RWPE1 (cell line): ENCODE data around the gene ARID3A.
A peak's percentile ranks its signal among the peaks of the same experiment; 100 is the strongest.

Experiments used
- CTCF ChIA-PET: fragments of 350-600 bp; sonication (Branson Sonifier 250); formaldehyde crosslinking; extraction: SDS; loops from one replicate; lab custom pipeline; 2021; lab: Yijun Ruan, JAX
- POLR2A ChIA-PET: fragments of 400-600 bp; formaldehyde crosslinking; extraction: SDS; loops from one replicate; lab custom pipeline; 2020; ENCODE audit warnings: antibody characterized with exemption; ENCODE audit not compliant: low non-redundant PET; lab: Yijun Ruan, JAX
- DNase-seq: peaks from one replicate; pipeline ENCODE4 v3.0.0; 2012; ENCODE audit warnings: low spot score
- H3K27ac ChIP-seq: fragments of 450-650 bp; 2 replicates; pipeline ENCODE4 v1.5.1; 2017
- TF ChIP-seq, protein P1 (sequence below): fragments of 450-650 bp; conservative IDR thresholded peaks from 2 replicates; pipeline ENCODE4 v1.5.1; 2017; ENCODE audit warnings: low read depth, mild to moderate bottlenecking

Gene ARID3A

DNA sequence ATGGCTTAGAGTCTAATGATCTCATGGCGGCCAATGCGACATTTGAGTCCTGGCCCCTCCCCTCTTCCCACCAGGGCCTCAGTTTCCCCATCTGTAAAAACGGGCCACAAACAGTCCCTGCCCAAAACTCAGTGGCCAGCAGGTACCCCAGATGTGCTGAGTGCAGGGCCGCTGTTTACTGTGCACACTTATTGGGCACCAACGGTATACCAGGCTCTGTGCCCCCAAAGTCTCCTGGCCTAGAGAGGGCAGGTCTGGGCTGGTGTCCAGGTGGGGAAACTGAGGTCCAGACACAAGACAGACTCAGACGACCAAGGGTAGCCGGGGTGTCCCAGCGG is 34.7 kb downstream of the ARID3A start:
- POLR2A ChIA-PET, result no interaction called here
- H3K27ac ChIP-seq, result no peak overlapping the region
- TF ChIP-seq, protein P1, sequence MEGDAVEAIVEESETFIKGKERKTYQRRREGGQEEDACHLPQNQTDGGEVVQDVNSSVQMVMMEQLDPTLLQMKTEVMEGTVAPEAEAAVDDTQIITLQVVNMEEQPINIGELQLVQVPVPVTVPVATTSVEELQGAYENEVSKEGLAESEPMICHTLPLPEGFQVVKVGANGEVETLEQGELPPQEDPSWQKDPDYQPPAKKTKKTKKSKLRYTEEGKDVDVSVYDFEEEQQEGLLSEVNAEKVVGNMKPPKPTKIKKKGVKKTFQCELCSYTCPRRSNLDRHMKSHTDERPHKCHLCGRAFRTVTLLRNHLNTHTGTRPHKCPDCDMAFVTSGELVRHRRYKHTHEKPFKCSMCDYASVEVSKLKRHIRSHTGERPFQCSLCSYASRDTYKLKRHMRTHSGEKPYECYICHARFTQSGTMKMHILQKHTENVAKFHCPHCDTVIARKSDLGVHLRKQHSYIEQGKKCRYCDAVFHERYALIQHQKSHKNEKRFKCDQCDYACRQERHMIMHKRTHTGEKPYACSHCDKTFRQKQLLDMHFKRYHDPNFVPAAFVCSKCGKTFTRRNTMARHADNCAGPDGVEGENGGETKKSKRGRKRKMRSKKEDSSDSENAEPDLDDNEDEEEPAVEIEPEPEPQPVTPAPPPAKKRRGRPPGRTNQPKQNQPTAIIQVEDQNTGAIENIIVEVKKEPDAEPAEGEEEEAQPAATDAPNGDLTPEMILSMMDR, result no peak
- CTCF ChIA-PET, result no interaction called here
- DNase-seq, result no peak

DNA sequence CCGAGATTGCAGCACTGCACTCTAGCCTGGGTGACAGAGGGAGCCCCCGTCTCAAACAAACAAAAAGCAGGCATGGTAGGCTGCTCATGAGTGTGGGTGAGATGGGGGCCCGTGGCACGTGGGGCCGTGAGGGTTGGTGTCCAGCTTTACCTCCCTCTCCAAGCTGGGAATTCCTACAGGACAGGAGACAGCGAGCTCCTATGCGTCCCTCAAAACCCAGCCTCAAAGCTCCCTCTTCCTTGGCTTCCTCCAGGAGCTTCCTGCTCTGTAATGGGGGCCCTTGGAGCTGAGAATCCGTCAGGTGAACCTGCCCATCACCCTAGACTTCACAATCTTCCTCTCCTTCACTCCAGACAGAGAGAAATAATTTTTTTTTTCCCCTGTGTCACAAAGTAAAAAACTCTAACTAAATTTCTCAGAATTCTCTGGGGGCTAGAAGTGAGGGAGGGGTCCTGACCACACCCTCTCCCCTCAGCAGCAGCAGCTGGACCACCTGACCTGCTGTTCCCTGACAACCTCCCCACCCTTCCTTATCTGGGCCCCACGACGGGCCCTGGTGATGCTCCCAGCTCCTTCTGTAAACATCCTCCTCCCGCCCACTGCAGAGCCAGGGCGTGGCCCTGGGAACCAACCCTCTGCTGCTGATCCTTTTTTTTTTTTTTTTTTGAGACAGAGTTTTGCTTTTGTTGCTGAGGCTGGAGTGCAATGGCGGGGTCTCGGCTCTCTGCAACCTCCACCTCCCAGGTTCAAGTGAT is 36.2 kb downstream of the ARID3A start:
- POLR2A ChIA-PET, result no interaction called here

DNA sequence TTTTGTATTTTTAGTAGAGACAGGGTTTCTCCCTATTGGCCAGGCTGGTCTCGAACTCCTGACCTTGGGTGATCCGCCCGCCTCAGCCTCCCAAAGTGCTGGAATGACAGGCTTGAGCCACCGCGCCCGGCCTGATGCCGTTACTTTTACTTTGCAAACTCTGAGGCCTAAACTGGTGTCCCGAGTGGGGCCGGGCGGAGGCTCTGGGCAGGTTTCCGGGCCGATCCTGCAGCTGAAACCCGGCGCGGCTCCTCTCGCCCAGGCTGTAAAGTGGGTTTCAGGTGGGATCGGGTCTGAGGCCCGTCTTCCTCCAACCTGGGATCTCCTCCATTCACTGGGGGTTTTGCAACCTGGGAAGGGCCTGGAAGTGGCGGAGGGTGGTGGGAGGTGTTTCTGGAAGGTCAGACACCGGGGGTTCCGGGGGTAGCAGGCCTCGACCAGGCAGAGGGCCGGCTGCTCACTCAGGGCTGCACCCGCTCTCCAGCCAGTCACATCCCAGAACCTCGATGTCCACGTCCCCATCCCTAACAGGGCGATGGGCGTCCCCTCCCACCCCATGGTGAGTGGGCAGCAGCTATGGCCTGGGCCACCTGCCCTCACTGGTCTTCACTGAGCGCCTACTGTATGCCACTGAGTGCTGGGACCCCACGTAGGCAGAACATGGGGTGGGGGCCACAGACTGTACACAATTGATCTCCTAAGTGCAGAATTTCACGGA is 37.0 kb downstream of the ARID3A start:
- peak overlapping the region; percentile 22; the same call in 1 of the 2 replicates for H3K27ac ChIP-seq
- ChIA-PET CTCF (interaction anchor here (0.5 kb wide), 1 partner anchor 70 kb away, joined by 3 read pairs; no protein-coding TSS in a partner anchor), POLR2A (no interaction called here)
- DNase-seq, result no peak
- TF ChIP-seq, protein P1, result no peak

More for the DNA sequence above, 36.2 kb downstream of the ARID3A start:
- CTCF ChIA-PET, result interaction anchor here (0.6 kb wide), 1 partner anchor 13 kb away, joined by 6 read pairs; no protein-coding TSS in a partner anchor
- no peak for DNase-seq
- TF ChIP-seq, protein P1, result no peak
- H3K27ac ChIP-seq, result peak overlapping the region; percentile 22

DNA sequence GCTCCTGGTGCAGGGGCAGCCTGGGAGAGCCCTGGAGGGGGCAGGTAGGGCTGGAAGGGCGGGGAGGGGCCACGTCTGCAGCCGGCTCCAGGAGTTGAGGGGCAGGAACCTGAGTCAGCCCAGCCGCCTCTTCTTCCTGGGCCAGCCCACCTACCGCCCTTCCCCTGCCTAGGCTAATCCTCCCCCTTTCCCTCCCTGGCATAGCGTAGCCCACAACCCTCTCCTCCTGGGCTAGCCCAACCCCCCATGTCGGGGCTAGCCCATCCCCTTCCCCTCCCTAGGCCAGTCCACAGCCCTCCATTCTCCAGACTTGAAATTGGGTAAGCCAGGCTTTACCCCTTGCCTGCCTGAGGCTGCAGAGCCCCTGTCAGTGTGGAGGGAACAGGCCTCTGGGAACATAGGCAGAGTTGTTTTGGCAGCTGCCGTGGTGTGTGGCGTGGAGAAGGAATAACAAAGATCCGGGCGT is 37.7 kb downstream of the ARID3A start:
- DNase-seq, result no peak
- H3K27ac ChIP-seq, result no peak overlapping the region; the same call in 1 of the 2 replicates
- POLR2A ChIA-PET, result no interaction called here
- TF ChIP-seq, protein P1, result no peak
- CTCF ChIA-PET, result no interaction called here

DNA sequence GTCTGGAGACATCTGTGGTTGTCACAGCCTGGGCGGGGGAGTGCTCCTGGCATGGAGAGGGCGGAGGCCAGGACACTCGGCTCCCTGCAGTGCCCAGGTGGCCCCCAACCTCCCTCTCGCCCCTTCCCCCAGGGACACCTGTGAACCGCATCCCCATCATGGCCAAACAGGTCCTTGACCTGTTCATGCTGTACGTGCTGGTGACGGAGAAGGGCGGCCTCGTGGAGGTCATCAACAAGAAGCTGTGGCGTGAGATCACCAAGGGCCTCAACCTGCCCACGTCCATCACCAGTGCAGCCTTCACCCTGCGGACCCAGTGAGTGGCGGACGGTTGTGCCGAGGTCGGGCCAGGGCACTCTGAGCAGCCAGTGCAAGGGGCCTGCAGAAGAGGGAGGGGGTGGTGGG is 38.3 kb downstream of the ARID3A start:
- CTCF ChIA-PET, result no interaction called here
- TF ChIP-seq, protein P1, result no peak
- H3K27ac ChIP-seq, result no peak overlapping the region
- POLR2A ChIA-PET, result no interaction called here
- no peak for DNase-seq

DNA sequence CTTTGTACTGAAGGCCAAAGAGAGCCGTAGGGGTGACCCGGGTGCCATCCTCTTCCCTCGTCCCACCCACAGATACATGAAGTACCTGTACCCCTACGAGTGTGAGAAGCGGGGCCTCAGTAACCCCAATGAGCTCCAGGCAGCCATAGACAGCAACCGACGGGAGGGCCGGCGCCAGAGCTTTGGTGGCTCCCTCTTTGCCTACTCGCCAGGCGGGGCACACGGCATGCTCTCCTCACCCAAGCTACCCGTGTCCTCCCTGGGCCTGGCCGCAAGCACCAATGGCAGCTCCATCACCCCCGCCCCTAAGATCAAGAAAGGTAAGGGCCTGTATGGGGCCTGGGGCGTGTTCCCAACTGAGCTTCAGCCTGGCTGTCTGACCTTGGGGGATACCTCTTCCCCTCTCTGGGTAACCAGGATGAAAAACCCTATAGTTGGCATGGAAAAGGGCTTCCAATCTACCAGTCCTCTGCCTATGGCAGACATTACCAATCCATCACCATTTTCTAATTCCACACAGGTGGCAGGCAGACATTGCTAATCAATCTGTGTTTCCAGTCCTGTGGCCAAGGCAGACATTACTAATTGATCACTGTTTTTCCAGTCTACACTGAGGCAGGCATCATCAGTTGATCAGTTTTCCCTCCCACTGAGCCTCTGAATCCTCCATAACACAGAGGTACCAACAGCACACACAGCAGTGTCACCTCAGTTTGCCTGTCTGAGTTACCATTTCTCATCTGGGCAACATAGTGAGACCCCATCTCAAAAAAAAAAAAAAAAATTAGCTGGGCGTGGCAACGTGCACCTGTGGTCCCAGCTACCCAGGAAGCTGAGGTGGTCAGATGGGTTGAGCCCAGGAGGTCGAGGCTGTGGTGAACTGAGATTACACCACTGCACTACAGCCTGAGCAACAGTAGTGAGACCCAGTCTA is 39.2 kb downstream of the ARID3A start:
- no peak for DNase-seq
- no peak overlapping the region for H3K27ac ChIP-seq
- CTCF ChIA-PET, result interaction anchor here (1.1 to 1.2 kb wide), 2 partner anchors 18 to 42 kb away, joined by 3 to 5 read pairs; no protein-coding TSS in a partner anchor
- POLR2A ChIA-PET, result no interaction called here
- TF ChIP-seq, protein P1, result no peak
